Neuronal stem cell (in vitro differentiated cells): Measurements from ENCODE around the gene FOXP2.
"Not testable (repeated sequence)": the region's sequence is repeated elsewhere in the genome, so short reads cannot be mapped to it uniquely, and the experiment has no call there.

Experiments
- DNase-seq: peaks from one replicate; pipeline ENCODE4 v3.0.0-alpha.2; 2013; ENCODE audit warnings: low spot score
- H2AFZ ChIP-seq: one replicate; pipeline ENCODE4 v1.6.1; 2013; ENCODE audit warnings: mild to moderate bottlenecking, low read length, inconsistent platforms
- H2AK5ac ChIP-seq: 2 replicates; pipeline ENCODE4 v1.6.1; 2013; ENCODE audit warnings: low read depth, mild to moderate bottlenecking, inconsistent platforms, low read length, moderate library complexity, mixed read lengths
- H2BK120ac ChIP-seq: 2 replicates; pipeline ENCODE4 v1.6.1; 2013; ENCODE audit warnings: low read depth, mild to moderate bottlenecking, inconsistent platforms, low read length, moderate library complexity, mixed read lengths
- H2BK12ac ChIP-seq: one replicate; pipeline ENCODE4 v1.6.1; 2013; ENCODE audit warnings: low read length, inconsistent platforms
- H2BK15ac ChIP-seq: 2 replicates; pipeline ENCODE4 v1.6.1; 2013; ENCODE audit warnings: mild to moderate bottlenecking, low read length, inconsistent platforms, mixed read lengths
- H2BK5ac ChIP-seq: one replicate; pipeline ENCODE4 v1.6.1; 2013; ENCODE audit warnings: inconsistent platforms, mild to moderate bottlenecking, low read length, moderate library complexity
- H3K14ac ChIP-seq: one replicate; pipeline ENCODE4 v1.6.1; 2013; ENCODE audit warnings: low read length, inconsistent platforms
- H3K18ac ChIP-seq: 2 replicates; pipeline ENCODE4 v1.6.1; 2013; ENCODE audit warnings: low read length, inconsistent platforms
- H3K23ac ChIP-seq: 2 replicates; pipeline ENCODE4 v1.6.1; 2013; ENCODE audit warnings: low read depth, mild to moderate bottlenecking, mixed read lengths, low read length, inconsistent platforms; ENCODE audit not compliant: poor library complexity
- H3K27ac ChIP-seq: replicated peaks from 3 replicates; pipeline ENCODE4 v1.5.1; 2013; ENCODE audit warnings: low read length, inconsistent platforms
- H3K27me3 ChIP-seq, 3 experiments: 2 replicates each; pipeline ENCODE4 v1.6.1; 2013; ENCODE audit warnings: low read length in 3 of 3, mild to moderate bottlenecking in 2 of 3, inconsistent platforms in 1 of 3, low read depth in 1 of 3, mixed read lengths in 1 of 3, moderate library complexity in 1 of 3; ENCODE audit not compliant: control insufficient read depth in 3 of 3, insufficient read depth in 3 of 3
- H3K36me3 ChIP-seq, 2 donors: replicated peaks in 1 of 2; 2 replicates each; pipeline ENCODE4 v1.6.1; 2013; ENCODE audit warnings: low read length in 2 of 2; ENCODE audit not compliant: control insufficient read depth in 2 of 2, insufficient read depth in 2 of 2
- H3K4ac ChIP-seq: 2 replicates; pipeline ENCODE4 v1.6.1; 2013; ENCODE audit warnings: inconsistent platforms, mild to moderate bottlenecking, low read length, moderate library complexity
- H3K4me1 ChIP-seq, 2 donors: 1 replicate in 1 of 2; 2 replicates in 1 of 2; pipeline ENCODE4 v1.6.1; 2013; ENCODE audit warnings: low read length in 2 of 2, low read depth in 1 of 2; ENCODE audit not compliant: control insufficient read depth in 2 of 2, insufficient read depth in 1 of 2
- H3K4me2 ChIP-seq: one replicate; pipeline ENCODE4 v1.6.1; 2013; ENCODE audit warnings: mild to moderate bottlenecking, low read length, inconsistent platforms; ENCODE audit not compliant: insufficient read depth, poor library complexity, severe bottlenecking
- H3K4me3 ChIP-seq, 2 donors: 2 replicates each; pipeline ENCODE4 v1.5.1; 2013; ENCODE audit warnings: low read length in 2 of 2, mild to moderate bottlenecking in 2 of 2, inconsistent platforms in 1 of 2, moderate library complexity in 1 of 2
- H3K79me1 ChIP-seq: one replicate; pipeline ENCODE4 v1.6.1; 2013; ENCODE audit warnings: low read depth, mild to moderate bottlenecking, inconsistent platforms, low read length, moderate library complexity
- H3K9ac ChIP-seq: one replicate; pipeline ENCODE4 v1.6.1; 2013; ENCODE audit warnings: mild to moderate bottlenecking, low read depth, low read length, inconsistent platforms; ENCODE audit not compliant: poor library complexity
- H3K9me3 ChIP-seq, 2 donors: replicated peaks in 1 of 2; 2 replicates each; pipeline versions ENCODE3 to v1.6.1; 2013; ENCODE audit warnings: low read length in 2 of 2, mild to moderate bottlenecking in 2 of 2, inconsistent platforms in 1 of 2, low read depth in 1 of 2, mixed read lengths in 1 of 2, moderate library complexity in 1 of 2; ENCODE audit not compliant: control insufficient read depth in 2 of 2, insufficient read depth in 1 of 2
- H4K8ac ChIP-seq: one replicate; pipeline ENCODE4 v1.6.1; 2013; ENCODE audit warnings: low read depth, mild to moderate bottlenecking, inconsistent platforms, low read length, moderate library complexity
- H4K91ac ChIP-seq: one replicate; pipeline ENCODE4 v1.6.1; 2013; ENCODE audit warnings: low read length, low read depth, mild to moderate bottlenecking, inconsistent platforms; ENCODE audit not compliant: poor library complexity
- WGBS, 2 donors: extraction: QIAGEN DNeasy Blood & Tissue Kit; methylation state at CpG; one replicate each; pipeline ENCODE4 v1.1.7; 2013; ENCODE audit warnings: missing lambda C conversion rate in 2 of 2, mixed read lengths in 1 of 2; ENCODE audit not compliant: insufficient read length in 2 of 2, insufficient replicate concordance in 1 of 2; ENCODE audit errors: extremely low coverage in 2 of 2; 5-methylcytosine and 5-hydroxymethylcytosine counted together

The FOXP2 gene

DNA sequence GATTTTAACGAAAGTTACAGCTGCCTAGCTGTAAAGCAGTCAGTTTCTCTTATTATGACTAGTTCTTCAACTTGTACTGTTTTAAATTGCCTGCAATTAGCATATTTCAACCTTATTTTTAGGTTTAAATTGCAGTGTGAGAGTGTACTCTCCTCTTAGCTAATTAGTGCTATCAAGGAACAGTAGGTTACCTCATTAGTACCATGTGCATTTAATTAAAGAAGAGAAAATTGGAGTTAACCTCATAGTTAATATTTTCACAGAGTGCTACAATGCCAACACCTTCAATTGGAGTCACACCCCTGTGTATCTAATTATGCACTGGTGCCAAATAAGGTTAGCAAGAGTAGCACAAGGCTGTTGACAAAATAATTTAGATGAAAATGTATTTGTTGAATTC lies 154.6 kb downstream of the FOXP2 start:
- Histone ChIP-seq H3K36me3 (no peaks in the 10 kb centered on the region), H3K27ac (no peak overlapping the region), H4K8ac (no peak overlapping the region), H3K4me1 (no peaks in the 10 kb centered on the region), H3K9ac (no peak overlapping the region), H3K23ac (no peak overlapping the region), H3K4me3 (no peak overlapping the region), H3K4ac (no peak overlapping the region), H2AK5ac (no peak overlapping the region), H2BK120ac (no peak overlapping the region), H3K27me3 (no peaks in the 10 kb centered on the region), H2BK15ac (no peak overlapping the region), H3K4me2 (no peak overlapping the region), H3K14ac (no peak overlapping the region), H2BK12ac (no peak overlapping the region), H2AFZ (no peak overlapping the region), H4K91ac (no peak overlapping the region), H2BK5ac (no peak overlapping the region), H3K79me1 (no peaks in the 10 kb centered on the region), H3K18ac (no peak overlapping the region), H3K9me3 (no peaks in the 10 kb centered on the region)
- DNase-seq: no peak
- WGBS, 2 donors: no CpG with 5 or more reads among the region's 1 CpG

DNA sequence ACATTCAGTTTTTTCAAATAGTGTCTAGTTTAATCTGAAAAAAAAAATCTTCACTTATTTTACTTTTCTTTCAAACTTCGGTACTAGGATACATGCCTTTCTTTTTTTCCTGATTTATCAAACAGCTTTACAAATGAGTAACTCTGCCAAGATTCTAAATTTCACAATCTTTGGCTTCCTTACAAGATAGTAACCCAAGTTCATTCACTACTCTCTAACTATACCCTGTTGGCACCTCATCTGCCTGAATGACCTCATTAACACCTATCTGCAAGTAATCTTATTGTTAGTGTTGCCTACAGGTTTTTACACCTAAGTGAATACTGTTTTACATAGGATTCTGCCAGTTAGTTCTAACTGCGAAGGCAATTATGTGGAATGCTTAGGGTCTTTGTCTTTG lies 159.8 kb downstream of the FOXP2 start:
- Histone ChIP-seq H4K91ac (no peak overlapping the region), H3K27me3 (no peaks in the 10 kb centered on the region), H2BK5ac (no peak overlapping the region), H3K23ac (no peak overlapping the region), H3K9me3 (no peaks in the 10 kb centered on the region), H3K4me2 (no peak overlapping the region), H3K4ac (no peak overlapping the region), H2BK15ac (no peak overlapping the region), H2AK5ac (no peak overlapping the region), H3K18ac (no peak overlapping the region), H3K79me1 (no peaks in the 10 kb centered on the region), H3K9ac (no peak overlapping the region), H3K4me1 (no peaks in the 10 kb centered on the region), H3K36me3 (no peaks in the 10 kb centered on the region), H3K14ac (no peak overlapping the region), H3K4me3 (no peak overlapping the region), H2BK120ac (no peak overlapping the region), H3K27ac (no peak overlapping the region), H2BK12ac (no peak overlapping the region), H2AFZ (no peak overlapping the region), H4K8ac (no peak overlapping the region)
- no CpG with 5 or more reads among the region's 2 CpGs for WGBS, 2 donors
- no peak for DNase-seq

DNA sequence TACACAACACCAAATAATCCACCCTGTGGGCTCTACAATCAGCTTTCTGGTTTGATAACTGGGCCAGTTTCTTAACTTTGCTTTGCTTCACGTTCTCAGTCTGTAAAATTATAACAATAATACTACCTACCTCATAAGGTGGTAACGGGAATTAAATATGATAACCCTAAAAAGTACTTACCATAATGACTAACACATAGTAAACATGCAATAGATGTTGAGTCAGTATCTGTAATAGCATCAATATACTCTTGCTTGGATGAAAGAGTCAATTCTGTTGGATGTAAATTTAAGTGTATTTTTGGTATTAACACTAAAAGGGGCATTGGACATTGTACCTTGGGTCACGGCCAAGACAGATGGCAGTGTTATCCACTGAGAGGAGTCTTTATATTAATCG lies 160.5 kb downstream of the FOXP2 start:
- DNase-seq: no peak

GRCh38 chr7:114580963-114581362 lies 166.3 kb downstream of the FOXP2 start:
- not testable (repeated sequence) for H2BK12ac ChIP-seq, H2BK120ac ChIP-seq, H3K27ac ChIP-seq, H3K4me1 ChIP-seq, H3K18ac ChIP-seq, H3K4me2 ChIP-seq, H2AK5ac ChIP-seq, H3K23ac ChIP-seq, H3K4me3 ChIP-seq, H2BK5ac ChIP-seq, H2BK15ac ChIP-seq, H3K9me3 ChIP-seq, H3K9ac ChIP-seq, H3K36me3 ChIP-seq, H4K8ac ChIP-seq, H2AFZ ChIP-seq, H3K14ac ChIP-seq, DNase-seq, H3K27me3 ChIP-seq, H3K4ac ChIP-seq, H3K79me1 ChIP-seq, H4K91ac ChIP-seq
- no CpG with 5 or more reads among the region's 3 CpGs for WGBS, 2 donors

More for the DNA sequence above, 160.5 kb downstream of the FOXP2 start:
- H3K9me3 ChIP-seq: no peaks in the 10 kb centered on the region
- no peak overlapping the region for H3K27ac ChIP-seq
- H3K14ac ChIP-seq: no peak overlapping the region
- no peak overlapping the region for H2BK120ac ChIP-seq
- H2BK12ac ChIP-seq: no peak overlapping the region
- H3K4ac ChIP-seq: no peak overlapping the region
- WGBS, 2 donors: no CpG with 5 or more reads among the region's 4 CpGs
- no peak overlapping the region for H3K4me3 ChIP-seq
- no peak overlapping the region for H2BK15ac ChIP-seq
- no peaks in the 10 kb centered on the region for H3K36me3 ChIP-seq
- H2AFZ ChIP-seq: no peak overlapping the region
- no peak overlapping the region for H4K91ac ChIP-seq
- H3K4me1 ChIP-seq: no peaks in the 10 kb centered on the region
- H2AK5ac ChIP-seq: no peak overlapping the region
- H3K23ac ChIP-seq: no peak overlapping the region
- H3K4me2 ChIP-seq: no peak overlapping the region
- no peaks in the 10 kb centered on the region for H3K79me1 ChIP-seq
- no peak overlapping the region for H4K8ac ChIP-seq
- H3K27me3 ChIP-seq: no peaks in the 10 kb centered on the region
- no peak overlapping the region for H3K9ac ChIP-seq
- H3K18ac ChIP-seq: no peak overlapping the region
- H2BK5ac ChIP-seq: no peak overlapping the region
